DMS53 (cell line): ENCODE results near the gene PLCB2.

Source experiments
- DNase-seq: peaks from one replicate; lab custom pipeline; 2025; lab: John Stamatoyannopoulos, UW

PLCB2 gene

GRCh38 chr15:40249477-40250303 lies 58.0 kb downstream of the PLCB2 start:
- DNase-seq = no peak

- no peak for DNase-seq
These were observed 59.5 kb downstream of the PLCB2 start for GRCh38 chr15:40248006-40248783.

GRCh38 chr15:40247406-40247971 lies 60.2 kb downstream of the PLCB2 start:
- no peak for DNase-seq

DNA sequence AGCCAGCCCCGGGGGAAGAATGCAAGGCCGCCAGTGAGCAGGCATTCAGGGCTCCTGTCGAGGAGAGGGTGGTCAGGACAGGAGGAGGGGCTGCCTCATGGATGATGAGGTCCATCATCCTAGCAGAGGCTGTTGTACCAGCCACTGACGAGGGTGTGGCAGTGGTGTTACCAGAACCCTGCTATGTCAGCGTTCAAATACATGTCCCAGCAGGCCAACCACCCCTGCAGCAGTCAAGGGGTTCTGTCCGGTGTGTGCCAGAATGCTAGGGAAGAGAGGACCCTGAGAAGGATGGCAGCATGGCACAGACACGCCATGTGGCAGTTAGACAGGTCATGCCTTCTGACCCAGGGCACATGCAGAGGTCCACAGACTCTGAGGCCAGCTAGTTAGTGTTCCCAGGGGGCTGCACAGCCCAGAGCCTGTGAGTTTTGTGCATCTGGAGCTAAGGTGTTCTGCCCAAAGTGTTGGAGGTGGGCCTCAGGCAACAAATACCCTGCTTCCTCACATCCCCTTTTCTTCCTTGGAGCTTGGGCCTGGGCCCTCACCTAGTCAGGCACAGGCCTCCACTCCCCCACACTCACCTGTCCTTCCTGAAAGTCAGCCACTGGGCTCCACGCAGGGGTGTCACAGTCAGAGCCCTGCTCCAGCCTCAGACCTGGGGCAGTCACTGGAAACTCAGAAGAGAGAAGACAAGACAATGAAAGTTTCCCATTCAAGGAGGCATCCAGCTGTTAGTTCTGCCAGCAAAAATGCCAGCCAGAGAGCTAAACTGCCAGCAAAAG lies 61.0 kb downstream of the PLCB2 start:
- DNase-seq = no peak

DNA sequence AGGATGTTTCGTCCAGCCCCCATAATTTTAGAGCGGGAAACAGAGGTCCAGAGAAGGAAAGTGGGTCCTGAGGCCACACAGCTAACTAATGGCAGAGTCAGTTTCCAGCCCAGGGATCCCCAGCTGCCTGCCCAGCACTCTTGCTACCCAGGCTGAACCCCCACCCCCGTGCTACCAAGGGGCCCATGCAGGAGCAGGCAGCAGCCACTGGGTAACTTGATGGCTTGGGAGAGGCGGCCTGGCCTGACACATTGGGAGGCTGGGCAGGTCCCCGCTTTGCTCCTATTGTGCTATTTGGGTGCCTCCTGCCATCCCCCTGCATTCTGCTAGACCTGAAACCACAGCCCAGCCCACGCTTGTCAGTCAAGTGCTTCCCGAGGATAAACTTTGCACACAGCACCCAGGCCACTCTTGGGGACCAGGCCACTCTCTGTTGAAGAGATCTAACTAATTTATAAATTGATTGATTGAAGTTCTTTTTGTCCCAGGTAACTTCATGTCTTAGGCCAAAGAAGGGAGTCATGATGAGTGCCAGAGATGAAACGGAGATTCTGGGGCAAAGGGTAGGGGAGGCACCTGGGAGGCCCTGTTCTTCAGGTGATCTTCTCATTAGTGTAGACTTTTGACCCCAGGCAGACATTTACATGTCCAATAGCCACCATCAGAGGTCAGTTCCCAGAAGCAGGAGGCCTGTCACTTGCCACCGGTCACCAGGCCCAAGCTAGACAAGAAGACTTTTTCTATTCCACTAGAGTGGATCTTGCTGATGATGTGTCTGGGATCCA lies 61.9 kb downstream of the PLCB2 start:
- no peak for DNase-seq

- peak; percentile 79 for DNase-seq
These were observed 62.7 kb downstream of the PLCB2 start for GRCh38 chr15:40244961-40245523.

- no peak for DNase-seq
These were observed 64.5 kb downstream of the PLCB2 start for GRCh38 chr15:40243126-40243810.

GRCh38 chr15:40242601-40243000 lies 65.1 kb downstream of the PLCB2 start:
- DNase-seq = no peak

GRCh38 chr15:40242213-40242599 lies 65.5 kb downstream of the PLCB2 start:
- no peak for DNase-seq

- no peak for DNase-seq
These were observed 66.2 kb downstream of the PLCB2 start for GRCh38 chr15:40241269-40242212.

DNA sequence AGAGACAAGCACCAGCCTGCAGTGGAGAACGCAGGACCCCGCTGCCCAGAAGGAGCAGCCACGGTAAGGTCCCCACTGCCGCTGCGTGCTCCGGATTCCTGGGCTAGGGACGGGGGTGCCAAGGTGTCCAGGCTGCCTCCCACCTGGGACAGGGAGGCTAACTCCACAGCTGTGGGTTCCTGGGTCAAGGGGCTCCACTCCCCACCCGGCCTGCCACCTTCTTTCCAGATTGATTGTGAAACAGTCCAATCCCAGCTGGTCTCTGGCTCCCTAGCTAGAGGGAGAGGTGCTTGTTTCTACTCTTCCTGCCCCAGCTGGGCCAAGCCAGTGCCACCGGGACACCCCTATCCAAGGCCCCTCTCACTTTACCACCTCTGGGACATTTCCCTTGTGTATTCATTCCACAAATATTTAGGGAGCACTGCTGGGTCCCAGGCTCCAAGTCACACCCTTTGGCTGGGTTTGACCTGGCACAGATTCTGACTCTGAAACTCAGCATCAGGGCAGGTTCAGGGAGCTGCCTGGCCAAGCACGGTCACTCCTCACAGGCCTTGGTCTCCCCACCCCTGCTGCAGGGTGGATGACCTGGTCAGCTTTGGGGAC lies 67.0 kb downstream of the PLCB2 start:
- no peak for DNase-seq

DNA sequence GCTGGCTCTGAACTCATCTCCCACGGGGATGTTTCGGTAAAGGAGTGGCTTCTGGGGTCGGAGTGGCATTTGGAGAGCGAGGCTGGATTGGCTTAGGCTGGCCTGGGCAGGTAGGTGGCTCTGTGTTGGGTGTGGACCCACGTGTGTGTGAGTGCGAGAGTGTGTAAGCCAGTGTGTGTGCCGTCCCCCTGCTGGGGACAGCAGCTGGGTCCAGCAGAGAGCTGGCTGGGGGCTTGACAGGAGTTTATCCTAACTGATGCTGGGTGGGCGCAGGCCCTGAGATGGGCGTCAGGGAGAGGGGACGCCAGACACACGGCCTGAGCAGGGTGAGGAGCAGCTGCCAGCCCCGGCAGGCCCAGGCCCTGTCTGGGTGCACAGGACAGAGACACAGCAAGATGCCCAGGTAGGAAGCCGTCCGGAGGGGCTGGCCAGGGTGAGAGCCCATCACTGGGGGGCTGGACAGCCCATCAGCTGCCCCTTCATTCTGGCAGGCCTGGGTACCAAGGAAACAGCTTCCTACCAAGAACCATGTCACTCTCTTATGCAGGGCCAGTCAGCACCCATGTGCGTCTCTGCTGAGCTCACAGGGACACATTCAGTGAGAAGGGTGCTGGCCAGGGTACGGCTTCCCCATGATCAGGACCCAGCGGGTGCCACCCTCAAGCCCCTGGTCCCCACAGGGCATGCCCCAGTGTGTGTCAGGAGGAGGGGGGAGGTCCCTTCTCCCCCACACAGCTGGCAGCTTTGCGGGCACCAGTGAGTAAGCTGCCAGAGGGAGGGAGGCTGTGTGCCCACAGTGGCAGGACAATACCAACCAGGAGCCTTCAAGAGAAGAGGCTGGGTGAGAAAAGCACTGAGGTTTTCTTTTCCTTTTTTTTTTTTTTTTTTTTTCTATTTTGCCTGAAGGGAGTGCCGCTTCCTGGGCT lies 67.8 kb downstream of the PLCB2 start:
- DNase-seq = no peak

- no peak for DNase-seq
These were observed 68.4 kb downstream of the PLCB2 start for GRCh38 chr15:40239404-40239692.

DNA sequence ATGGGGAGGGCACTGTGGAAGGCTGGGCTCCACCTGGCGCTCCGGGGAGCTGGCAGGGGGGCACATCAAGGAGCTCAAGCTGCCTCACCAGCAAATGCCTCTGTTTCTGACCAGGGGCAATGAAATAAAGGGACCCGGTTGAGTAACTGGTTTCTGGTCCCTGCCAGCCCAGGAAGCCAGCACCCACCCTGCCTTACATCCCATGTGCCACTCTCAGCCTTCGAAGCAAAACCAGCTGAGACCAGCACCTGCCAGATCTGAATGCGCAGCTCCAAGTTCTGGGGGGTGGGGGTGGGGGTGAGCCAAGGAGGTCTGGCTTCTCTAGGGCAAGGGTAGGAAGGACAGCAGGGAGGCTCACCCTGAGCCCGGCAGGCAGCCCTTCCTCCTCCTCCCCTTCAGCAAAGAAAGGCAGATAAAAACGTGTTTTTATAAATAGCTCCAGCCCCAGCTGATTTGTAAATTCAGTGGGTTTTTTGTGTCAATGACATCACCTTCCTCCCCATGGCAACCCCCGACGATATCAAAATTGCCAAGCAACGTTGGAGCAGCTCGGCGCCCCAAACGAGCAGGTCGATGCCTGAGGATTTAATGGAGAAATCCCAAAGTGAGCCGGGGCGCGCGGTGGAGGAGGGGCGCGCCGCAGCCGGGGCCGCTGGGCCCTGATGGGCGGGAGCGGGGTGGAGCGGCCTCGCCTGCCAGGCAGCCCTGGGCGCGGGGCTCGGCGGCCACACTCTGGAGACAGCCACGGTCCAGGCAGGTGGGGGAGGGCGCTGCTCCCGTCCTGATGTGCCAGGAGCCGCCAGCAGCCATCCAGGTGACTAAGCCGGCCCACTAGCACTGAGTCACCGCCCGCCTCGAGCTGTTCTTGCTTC lies 69.0 kb downstream of the PLCB2 start, which contains the start of gene PAK6:
PAK6 (plus strand) TSS at position 532 of the 872 bp plus-strand sequence. CDS start 25,723 bp downstream, outside the sequence.
- DNase-seq = peak; percentile 86
